Measurements from ENCODE around the gene KLHL29. TPM values are rescaled to one million over a fixed set of nuclear protein-coding genes. Genes with fewer than 3 reads are reported as not detected.

The KLHL29 gene
- total RNA-seq, 1 donor from 2014 or later, result 8.0 TPM

DNA sequence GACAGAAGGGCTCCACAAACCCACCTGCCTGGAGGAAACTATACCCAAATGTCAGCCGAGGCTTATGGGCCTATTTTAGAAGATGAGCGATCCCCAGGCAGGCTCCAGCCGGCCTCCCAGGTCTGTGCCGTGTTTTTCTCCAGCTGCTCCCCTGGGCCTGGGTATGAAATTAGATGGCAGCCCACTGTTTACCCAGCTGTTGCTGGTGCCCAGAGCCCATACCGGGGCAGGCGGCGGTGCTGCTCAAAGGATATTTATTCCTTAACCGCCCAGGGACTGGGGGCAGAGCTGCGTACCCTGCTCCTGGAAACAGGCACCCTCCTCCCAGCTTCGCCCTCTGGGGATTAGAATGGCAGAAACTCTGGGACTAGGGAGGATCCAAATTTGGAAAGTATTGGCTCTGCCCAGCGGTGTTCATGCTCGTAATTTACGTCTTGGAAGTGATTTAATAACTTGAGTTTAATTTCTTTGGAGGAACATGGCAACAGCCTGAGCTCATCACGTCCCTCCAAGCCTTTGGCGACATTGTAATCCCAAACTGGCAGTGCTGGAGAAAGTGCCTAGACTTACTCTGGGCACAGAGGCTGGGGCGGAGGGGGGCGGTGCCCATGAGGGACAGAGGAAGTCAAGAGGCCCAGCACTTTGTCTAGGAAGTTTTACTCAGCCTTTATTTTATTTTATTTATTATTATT, 199.2 kb downstream of the KLHL29 start:
- no peaks in the 10 kb centered on the region for H3K27me3 Mint-ChIP-seq (ENCODE audit: low read depth)
- no peak for TF ChIP-seq CTCF (IDR thresholded peaks at IDR 0.05)
- peaks cover 2% of the 10 kb centered on the region for H3K36me3 Mint-ChIP-seq (ENCODE audit: low read depth)

GRCh38 chr2:23585273-23586170, 200.5 kb downstream of the KLHL29 start:
- no peaks in the 10 kb centered on the region for H3K9me3 Mint-ChIP-seq (ENCODE audit: low read depth)
- no peaks in the 10 kb centered on the region for H3K27me3 Mint-ChIP-seq (ENCODE audit: low read depth)
- H3K27ac Mint-ChIP-seq (ENCODE audit: unreplicated experiment), result no peak overlapping the region
- no peak overlapping the region for H3K4me3 Mint-ChIP-seq (ENCODE audit: unreplicated experiment)
- H3K36me3 Mint-ChIP-seq (ENCODE audit: low read depth), result no peaks in the 10 kb centered on the region
- peak; percentile 48 for DNase-seq (ENCODE audit: low spot score)
- H3K4me1 Mint-ChIP-seq (ENCODE audit: low read depth), result peaks cover 26% of the 10 kb centered on the region
- no peak for TF ChIP-seq CTCF (IDR thresholded peaks at IDR 0.05)

More for the DNA sequence above, 199.2 kb downstream of the KLHL29 start:
- H3K4me3 Mint-ChIP-seq (ENCODE audit: unreplicated experiment), result no peak overlapping the region
- peak; percentile 67 for DNase-seq (ENCODE audit: low spot score)
- H3K9me3 Mint-ChIP-seq (ENCODE audit: low read depth), result no peaks in the 10 kb centered on the region
- peaks cover 17% of the 10 kb centered on the region for H3K4me1 Mint-ChIP-seq (ENCODE audit: low read depth)
- no peak overlapping the region for H3K27ac Mint-ChIP-seq (ENCODE audit: unreplicated experiment)

DNA sequence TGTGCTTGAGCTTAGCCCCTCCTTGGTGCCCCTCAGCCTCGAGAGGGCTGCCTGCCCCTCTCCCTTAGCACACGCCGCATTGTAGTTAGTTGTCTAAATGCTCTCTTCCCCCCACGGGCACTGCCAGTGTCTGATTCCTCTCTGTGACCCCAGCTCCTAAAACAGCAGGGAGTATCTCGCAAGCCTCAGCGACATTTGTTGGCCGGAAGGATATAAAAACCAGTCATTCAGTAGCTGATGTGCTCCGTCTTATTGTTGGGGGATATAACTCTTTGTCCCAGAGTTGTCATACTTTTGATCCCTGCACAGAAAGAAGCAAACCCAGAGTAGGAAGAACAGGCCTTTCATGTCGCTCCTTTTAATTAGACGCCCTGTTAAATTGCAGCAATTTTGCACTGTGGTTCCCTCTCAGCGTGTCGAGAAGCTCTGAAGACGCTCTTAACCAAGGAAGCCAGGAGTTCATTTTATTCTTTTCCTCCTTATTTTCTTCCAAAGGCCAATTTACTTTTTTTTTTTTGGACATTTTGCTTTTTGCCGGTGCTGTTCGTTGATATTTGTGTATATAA, 201.8 kb downstream of the KLHL29 start:
- Mint-ChIP-seq H3K9me3 (ENCODE audit: low read depth) (no peaks in the 10 kb centered on the region), H3K4me1 (ENCODE audit: low read depth) (peaks cover 29% of the 10 kb centered on the region), H3K36me3 (ENCODE audit: low read depth) (no peaks in the 10 kb centered on the region), H3K4me3 (ENCODE audit: unreplicated experiment) (no peak overlapping the region), H3K27me3 (ENCODE audit: low read depth) (no peaks in the 10 kb centered on the region), H3K27ac (ENCODE audit: unreplicated experiment) (no peak overlapping the region)
- TF ChIP-seq CTCF (IDR thresholded peaks at IDR 0.05), result no peak
- no peak for DNase-seq (ENCODE audit: low spot score)

DNA sequence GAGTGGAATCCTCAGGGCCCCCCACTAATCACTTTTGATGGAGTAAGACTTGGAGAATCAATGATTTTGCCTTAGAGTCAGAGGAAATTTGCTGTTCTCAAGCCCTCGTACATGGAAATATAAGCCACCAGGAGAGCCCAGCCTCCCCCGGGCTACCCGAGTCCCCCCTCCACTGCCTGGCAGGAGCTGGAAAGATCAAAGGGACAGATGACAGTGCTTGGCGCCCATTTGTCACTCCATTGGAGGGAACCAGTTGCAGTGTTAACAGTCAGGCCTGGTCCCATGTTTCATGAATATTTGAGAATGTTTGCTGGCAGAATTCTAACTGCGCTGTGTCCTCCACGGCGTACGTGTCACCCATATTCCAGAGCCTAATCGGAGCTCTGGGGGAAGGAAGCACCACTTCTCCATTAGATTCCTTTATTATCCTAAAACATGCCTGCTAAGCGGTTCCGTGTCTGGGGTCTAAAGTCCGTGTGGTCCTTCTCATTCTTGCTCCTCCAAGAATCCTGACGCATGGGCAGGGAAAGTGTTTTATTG, 202.4 kb downstream of the KLHL29 start:
- Mint-ChIP-seq H3K9me3 (ENCODE audit: low read depth) (no peaks in the 10 kb centered on the region), H3K4me1 (ENCODE audit: low read depth) (peaks cover 29% of the 10 kb centered on the region), H3K4me3 (ENCODE audit: unreplicated experiment) (no peak overlapping the region), H3K27me3 (ENCODE audit: low read depth) (no peaks in the 10 kb centered on the region), H3K27ac (ENCODE audit: unreplicated experiment) (no peak overlapping the region), H3K36me3 (ENCODE audit: low read depth) (no peaks in the 10 kb centered on the region)
- TF ChIP-seq CTCF (IDR thresholded peaks at IDR 0.05), result no peak
- peak; percentile 38 for DNase-seq (ENCODE audit: low spot score)

- Mint-ChIP-seq H3K27me3 (ENCODE audit: low read depth) (no peaks in the 10 kb centered on the region), H3K36me3 (ENCODE audit: low read depth) (no peaks in the 10 kb centered on the region), H3K9me3 (ENCODE audit: low read depth) (no peaks in the 10 kb centered on the region), H3K27ac (ENCODE audit: unreplicated experiment) (no peak overlapping the region), H3K4me3 (ENCODE audit: unreplicated experiment) (no peak overlapping the region), H3K4me1 (ENCODE audit: low read depth) (peaks cover 36% of the 10 kb centered on the region)
- peak; percentile 84 for DNase-seq (ENCODE audit: low spot score)
- TF ChIP-seq CTCF (IDR thresholded peaks at IDR 0.05), result no peak
These were observed 203.1 kb downstream of the KLHL29 start for GRCh38 chr2:23588106-23588505.

All from chondrocyte (in vitro differentiated cells).